HFF-Myc (cell line): ENCODE results near the gene UNC119B.

Source experiments
- DNase-seq: peaks from one replicate; pipeline ENCODE4 v3.0.0-alpha.2; 2011; ENCODE audit warnings: low read depth; ENCODE audit errors: extremely low read depth
- H3K4me3 ChIP-seq: replicated peaks from 2 replicates; pipeline ENCODE4 v1.5.1; 2011; ENCODE audit warnings: low read depth, mild to moderate bottlenecking, control low read depth, low read length
- CTCF ChIP-seq: IDR thresholded peaks from 2 replicates; pipeline ENCODE4 v1.5.1; 2012; ENCODE audit warnings: mild to moderate bottlenecking, low read depth, low read length, control low read depth; ENCODE audit errors: missing control alignments

UNC119B gene

GRCh38 chr12:120689397-120690082, 20.7 kb upstream of the UNC119B start:
- no peak for TF ChIP-seq CTCF
- no peak for DNase-seq
- peak overlapping the region; percentile 69 for H3K4me3 ChIP-seq

- no peak for DNase-seq
- no peak for TF ChIP-seq CTCF
- H3K4me3 ChIP-seq, result no peak overlapping the region
These were observed 20.2 kb upstream of the UNC119B start for GRCh38 chr12:120690083-120690450.

GRCh38 chr12:120690978-120691377, 19.3 kb upstream of the UNC119B start:
- no peak for TF ChIP-seq CTCF
- no peak overlapping the region for H3K4me3 ChIP-seq
- no peak for DNase-seq

GRCh38 chr12:120692524-120693033, 17.7 kb upstream of the UNC119B start:
- no peak for DNase-seq
- no peak overlapping the region for H3K4me3 ChIP-seq
- TF ChIP-seq CTCF, result no peak

- no peak for DNase-seq
- no peak overlapping the region for H3K4me3 ChIP-seq
- no peak for TF ChIP-seq CTCF
These were observed 16.4 kb upstream of the UNC119B start for GRCh38 chr12:120693848-120694247.

- no peak overlapping the region for H3K4me3 ChIP-seq
- DNase-seq, result no peak
- no peak for TF ChIP-seq CTCF
These were observed 13.6 kb upstream of the UNC119B start for GRCh38 chr12:120696626-120697025.

- no peak for TF ChIP-seq CTCF
- no peak overlapping the region for H3K4me3 ChIP-seq
- DNase-seq, result no peak
These were observed 12.9 kb upstream of the UNC119B start for GRCh38 chr12:120697344-120697743.
